AG08395 (cell line): ENCODE measurements around the gene MRC2.
A peak's percentile ranks its signal among the peaks of the same experiment; 100 is the strongest.
"Not testable (repeated sequence)": the region's sequence is repeated elsewhere in the genome, so short reads cannot be mapped to it uniquely, and the experiment has no call there.

Experiments used
- DNase-seq: peaks from one replicate; pipeline ENCODE4 v3.0.0; 2012; ENCODE audit warnings: mixed read lengths, low spot score

Gene MRC2

GRCh38 chr17:62627219-62627903 lies at the start of gene MRC2:
TSS of gene MRC2 (plus strand) at chr17:62627670. CDS start at chr17:62627803, 133 bp downstream.
- DNase-seq: peak; percentile 70

- no peak for DNase-seq
Measured at GRCh38 chr17:62578757-62579487, 48.5 kb upstream of the MRC2 start.

- DNase-seq: no peak
Measured at GRCh38 chr17:62580947-62581346, 46.5 kb upstream of the MRC2 start.

- peak; percentile 12 for DNase-seq
Measured at GRCh38 chr17:62581764-62582163, 45.7 kb upstream of the MRC2 start.

GRCh38 chr17:62587554-62587953 lies 39.9 kb upstream of the MRC2 start:
- DNase-seq: no peak

- no peak for DNase-seq
Measured at GRCh38 chr17:62588109-62588508, 39.4 kb upstream of the MRC2 start.

GRCh38 chr17:62591333-62591732 lies 36.1 kb upstream of the MRC2 start:
- no peak for DNase-seq

GRCh38 chr17:62591822-62592221 lies 35.6 kb upstream of the MRC2 start:
- not testable (repeated sequence) for DNase-seq

- DNase-seq: no peak
Measured at GRCh38 chr17:62592341-62593099, 35.0 kb upstream of the MRC2 start.

GRCh38 chr17:62595484-62595883 lies 32.0 kb upstream of the MRC2 start:
- no peak for DNase-seq

GRCh38 chr17:62596662-62597061 lies 30.8 kb upstream of the MRC2 start:
- DNase-seq: no peak

GRCh38 chr17:62597150-62597549 lies 30.3 kb upstream of the MRC2 start:
- no peak for DNase-seq

GRCh38 chr17:62597920-62598319 lies 29.6 kb upstream of the MRC2 start:
- peak; percentile 58 for DNase-seq

GRCh38 chr17:62599964-62600657 lies 27.4 kb upstream of the MRC2 start:
- no peak for DNase-seq

GRCh38 chr17:62600805-62601204 lies 26.7 kb upstream of the MRC2 start:
- DNase-seq: no peak

- DNase-seq: peak; percentile 44
Measured at GRCh38 chr17:62601471-62601870, 26.0 kb upstream of the MRC2 start.

- not testable (repeated sequence) for DNase-seq
Measured at GRCh38 chr17:62603783-62604182, 23.7 kb upstream of the MRC2 start.

- no peak for DNase-seq
Measured at GRCh38 chr17:62605588-62605987, 21.9 kb upstream of the MRC2 start.

GRCh38 chr17:62611292-62611691 lies 16.2 kb upstream of the MRC2 start:
- no peak for DNase-seq

- DNase-seq: no peak
Measured at GRCh38 chr17:62611728-62612127, 15.7 kb upstream of the MRC2 start.

GRCh38 chr17:62612289-62612688 lies 15.2 kb upstream of the MRC2 start:
- not testable (repeated sequence) for DNase-seq

GRCh38 chr17:62613095-62613494 lies 14.4 kb upstream of the MRC2 start:
- not testable (repeated sequence) for DNase-seq
